ENCODE data around the gene KIF13A.
"Not testable (repeated sequence)": the region's sequence is repeated elsewhere in the genome, so short reads cannot be mapped to it uniquely, and the experiment has no call there.

KIF13A gene

DNA sequence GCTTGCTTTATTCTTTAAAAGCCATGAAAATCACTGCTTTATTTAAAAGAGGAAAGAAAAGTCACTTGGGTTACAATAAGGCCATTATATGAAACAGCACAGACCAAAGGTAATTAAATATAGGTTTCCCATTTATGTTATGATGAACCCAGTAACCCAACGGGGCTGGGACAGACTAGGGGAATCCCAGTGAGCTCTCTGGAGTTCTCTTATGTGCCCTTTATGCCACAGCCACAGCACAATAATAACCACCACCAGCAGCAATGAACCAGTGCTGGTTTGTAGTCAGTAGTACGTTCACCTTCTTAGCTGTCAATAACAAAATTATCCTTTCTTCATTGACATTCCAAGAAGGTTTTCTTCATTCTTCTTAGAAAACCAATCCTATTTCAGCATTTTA, 87.4 kb downstream of the KIF13A start:
- no peak for DNase-seq (ENCODE audit: low spot score)

GRCh38 chr6:17899491-17899890, 87.9 kb downstream of the KIF13A start:
- no peak for DNase-seq (ENCODE audit: low spot score)

DNA sequence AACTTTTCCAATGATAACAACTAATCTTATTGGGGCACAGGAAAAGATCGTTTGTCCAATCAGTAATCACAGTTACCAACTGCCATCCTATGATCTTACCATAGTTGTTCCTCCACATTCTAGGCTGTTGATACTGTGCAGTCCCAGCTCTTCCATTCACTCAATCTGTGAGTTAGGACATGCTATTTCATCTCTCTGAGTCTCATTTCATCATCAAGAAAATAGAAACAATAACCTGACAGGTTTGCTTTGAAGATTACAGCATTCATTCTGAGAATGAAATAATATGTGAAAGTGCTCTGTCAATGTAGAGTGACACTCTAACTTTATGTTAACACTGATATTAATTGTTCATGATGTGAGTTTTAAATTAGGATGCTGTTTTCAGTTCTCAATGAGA, 89.8 kb downstream of the KIF13A start:
- no peak for DNase-seq (ENCODE audit: low spot score)

DNA sequence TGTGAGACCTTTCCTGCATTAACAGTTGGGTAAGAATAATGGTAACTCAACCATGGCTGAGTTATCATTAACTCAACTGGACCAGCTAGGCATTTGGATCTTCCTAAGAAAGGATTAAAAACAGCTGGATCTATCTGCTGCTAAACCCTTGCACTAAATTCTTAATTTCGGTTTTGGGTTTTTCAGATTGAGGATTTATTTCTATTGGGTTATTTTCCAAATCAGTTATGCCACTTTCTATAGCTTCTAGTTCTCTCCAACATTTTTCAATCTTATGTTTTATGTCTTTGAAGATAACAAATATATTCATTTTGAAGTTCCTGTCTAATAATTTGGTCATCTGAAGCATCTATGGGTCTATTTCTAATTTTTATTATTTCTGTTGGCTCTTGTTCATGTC, 92.5 kb downstream of the KIF13A start:
- DNase-seq (ENCODE audit: low spot score): no peak

DNA sequence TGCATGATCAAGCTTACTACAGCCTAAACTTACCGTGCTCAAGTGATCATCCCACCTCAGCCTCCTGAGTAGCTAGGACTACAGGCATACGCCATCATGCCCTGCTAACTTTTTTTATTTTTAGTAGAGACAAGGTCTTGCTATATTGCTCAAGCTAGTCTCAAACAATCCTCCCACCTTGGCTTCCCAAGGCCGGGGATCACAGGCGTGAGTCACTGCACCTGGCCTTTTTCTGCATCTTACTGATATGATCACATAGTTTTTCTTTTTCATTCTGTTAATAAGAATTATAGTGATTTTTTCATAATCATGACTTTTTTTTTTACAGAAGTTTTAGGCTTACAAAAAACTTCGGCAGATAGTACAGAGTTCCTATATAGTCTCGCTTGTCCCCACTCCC, 93.2 kb downstream of the KIF13A start:
- DNase-seq (ENCODE audit: low spot score): no peak

DNA sequence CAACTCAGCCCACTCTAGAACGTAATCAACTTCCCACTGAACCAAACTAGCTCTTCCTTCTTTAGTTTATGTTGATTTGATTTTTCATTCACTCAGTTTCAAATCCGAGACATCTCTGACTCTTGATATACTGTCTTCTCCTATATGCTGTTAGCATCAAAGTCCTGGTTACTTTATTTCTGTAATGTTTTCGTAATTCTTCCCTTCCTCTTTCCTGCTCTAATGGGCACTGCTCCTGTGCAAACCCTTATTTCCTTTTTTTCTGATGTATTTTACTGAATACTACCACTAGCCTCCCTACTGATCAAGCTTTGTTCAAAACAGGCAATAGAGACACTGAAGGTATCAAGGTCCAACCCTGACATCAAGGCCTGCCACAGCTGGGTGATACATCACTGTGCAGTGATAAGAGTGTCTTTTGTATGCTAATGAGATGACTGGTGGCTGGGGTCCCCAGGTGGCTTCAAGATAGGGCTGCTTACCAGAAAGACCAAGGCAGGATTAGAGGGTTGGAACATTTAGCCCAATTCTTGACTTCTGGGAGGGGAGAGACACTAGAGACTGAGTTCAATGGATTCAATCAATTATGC, 95.2 kb downstream of the KIF13A start:
- no peak for DNase-seq (ENCODE audit: low spot score)

- DNase-seq (ENCODE audit: low spot score): no peak
Observed at GRCh38 chr6:17890309-17890708, 97.1 kb downstream of the KIF13A start.

- not testable (repeated sequence) for DNase-seq (ENCODE audit: low spot score)
Observed at GRCh38 chr6:17889777-17890176, 97.7 kb downstream of the KIF13A start.

- DNase-seq (ENCODE audit: low spot score): no peak
Observed at GRCh38 chr6:17886891-17887290, 100.5 kb downstream of the KIF13A start.

DNA sequence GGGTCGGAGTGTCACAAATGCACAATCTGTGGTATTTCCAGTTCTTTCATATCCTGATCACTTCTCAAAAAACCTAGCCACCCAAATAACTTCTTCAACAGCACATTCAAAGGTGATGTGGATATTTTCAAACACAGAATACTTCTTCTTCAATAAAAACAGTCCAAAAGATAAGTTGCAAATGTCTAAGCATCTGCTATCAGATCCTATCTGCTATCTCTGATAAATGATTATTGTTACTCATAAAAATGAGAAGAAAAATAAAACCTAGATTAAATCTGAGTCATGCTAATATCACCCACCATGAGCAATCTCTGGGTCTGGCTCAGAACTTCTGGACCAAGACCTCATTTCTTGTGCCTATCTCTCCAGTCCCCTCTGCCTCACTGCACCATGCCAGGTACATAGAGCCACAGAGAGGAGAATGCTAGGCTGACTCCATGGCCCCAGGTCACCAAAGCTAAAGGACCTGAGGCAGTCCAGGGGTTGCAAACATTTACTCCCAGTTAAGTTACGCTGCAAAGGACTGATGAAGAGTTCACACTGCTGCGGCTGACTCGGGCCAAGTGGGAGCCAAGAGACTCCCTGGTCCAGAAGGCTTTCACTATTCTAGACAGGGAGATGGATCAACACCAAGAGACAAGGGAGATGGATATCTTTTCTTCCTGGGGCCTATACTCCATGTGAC, 101.4 kb downstream of the KIF13A start:
- no peak for DNase-seq (ENCODE audit: low spot score)

DNA sequence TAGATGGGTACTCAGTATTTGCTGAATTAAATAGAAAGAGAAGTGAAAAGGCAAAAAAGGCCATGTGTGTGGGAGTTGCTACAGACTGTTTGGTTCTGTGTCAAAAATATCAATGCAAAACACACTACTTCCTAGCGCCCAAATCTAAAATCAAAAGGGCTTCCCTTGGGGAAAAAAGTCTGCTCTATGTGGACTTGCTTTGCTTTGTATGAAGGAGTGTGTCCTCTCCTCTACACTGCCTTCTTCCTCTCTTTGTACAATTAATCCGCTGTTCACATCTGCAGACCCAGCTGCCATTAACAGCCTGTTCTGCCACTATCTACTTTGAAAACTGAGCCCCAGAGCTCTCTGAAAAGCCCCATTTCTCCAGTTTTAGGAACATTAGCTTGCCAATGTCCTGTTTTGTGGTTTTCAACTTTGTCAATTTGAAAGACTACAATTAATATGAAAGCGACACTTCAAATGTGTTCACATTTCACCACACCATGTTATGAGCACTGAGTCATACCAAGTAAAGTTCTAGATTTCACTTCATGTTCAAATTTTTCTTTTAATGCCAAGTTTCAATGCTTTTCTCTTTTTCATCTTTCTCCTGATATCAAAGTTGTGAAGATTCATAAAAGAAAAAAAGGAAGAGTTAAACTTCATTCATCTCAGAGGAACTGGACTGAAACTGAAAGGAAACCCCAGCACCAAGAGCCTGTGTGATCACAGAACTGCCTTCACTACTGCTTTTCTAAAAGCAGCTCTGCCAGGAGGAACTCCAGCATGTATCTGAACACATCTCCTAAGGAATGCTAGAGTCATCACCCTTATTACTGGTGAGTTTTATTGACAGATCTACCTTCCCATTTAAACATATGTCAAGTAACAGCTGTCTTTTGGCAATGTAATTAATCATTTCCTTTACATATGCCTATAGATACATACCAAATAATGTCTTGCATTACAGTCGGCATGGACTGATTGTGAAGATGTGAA, 102.6 kb downstream of the KIF13A start:
- DNase-seq (ENCODE audit: low spot score): peak; percentile 45

DNA sequence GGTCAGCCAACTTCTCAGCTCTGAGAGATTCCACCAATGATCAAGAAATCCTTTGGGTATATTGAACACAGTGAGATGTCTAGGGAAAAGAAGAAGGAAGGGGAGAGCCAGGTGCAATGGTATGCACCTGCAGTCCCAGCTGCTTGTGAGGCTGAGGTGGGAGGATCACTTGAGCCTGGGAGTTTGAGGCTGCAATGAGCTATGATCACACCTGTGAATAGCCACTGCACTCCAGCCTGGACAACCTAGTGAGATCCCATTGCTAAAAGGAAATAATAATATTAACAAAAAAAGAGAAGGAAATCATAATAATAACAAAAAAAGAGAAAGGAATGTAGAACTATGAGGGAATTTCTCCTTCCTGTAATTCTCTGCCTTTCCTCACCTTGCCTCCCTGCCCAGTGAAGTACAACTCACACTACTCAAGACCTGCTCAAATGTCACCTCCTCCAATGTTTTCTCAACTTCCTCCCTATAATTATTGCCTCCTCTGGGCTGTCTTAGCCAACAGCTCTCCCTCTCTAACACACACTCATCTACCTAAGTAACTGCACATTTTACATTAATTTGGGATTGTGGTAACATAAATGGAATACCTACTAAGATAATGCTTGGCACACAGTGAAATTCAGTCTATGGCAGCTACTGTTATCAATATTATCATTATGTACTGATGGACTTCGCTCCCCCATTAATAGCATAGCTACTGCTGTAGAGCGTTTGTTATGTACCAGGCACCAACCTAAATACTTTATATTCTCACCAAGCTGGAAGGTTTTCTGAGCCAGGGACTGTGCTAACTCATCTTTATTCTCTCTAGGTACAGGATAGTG, 103.6 kb downstream of the KIF13A start:
- DNase-seq (ENCODE audit: low spot score): no peak

GRCh38 chr6:17881085-17881858, 106.2 kb downstream of the KIF13A start:
- DNase-seq (ENCODE audit: low spot score): no peak

GRCh38 chr6:17879184-17879583, 108.3 kb downstream of the KIF13A start:
- no peak for DNase-seq (ENCODE audit: low spot score)

DNA sequence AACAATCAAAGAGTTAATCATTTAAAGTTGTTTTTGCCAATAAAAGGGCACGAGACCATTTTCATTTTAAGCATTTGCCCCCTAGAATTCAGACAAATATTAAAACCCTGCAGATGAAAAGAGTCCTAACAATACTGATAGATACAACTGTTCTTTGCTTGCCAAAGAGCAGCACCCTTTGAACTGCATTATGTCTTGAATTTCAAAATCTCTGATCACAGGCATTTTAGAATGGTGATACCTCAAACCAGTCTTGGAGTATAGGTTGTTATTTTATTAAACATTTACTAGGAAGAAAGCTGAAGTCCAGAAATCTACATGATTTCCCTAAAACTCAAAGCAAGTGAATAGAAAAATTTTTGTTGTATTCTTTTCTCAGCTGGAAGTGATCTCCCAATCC, 108.7 kb downstream of the KIF13A start:
- DNase-seq (ENCODE audit: low spot score): no peak

DNA sequence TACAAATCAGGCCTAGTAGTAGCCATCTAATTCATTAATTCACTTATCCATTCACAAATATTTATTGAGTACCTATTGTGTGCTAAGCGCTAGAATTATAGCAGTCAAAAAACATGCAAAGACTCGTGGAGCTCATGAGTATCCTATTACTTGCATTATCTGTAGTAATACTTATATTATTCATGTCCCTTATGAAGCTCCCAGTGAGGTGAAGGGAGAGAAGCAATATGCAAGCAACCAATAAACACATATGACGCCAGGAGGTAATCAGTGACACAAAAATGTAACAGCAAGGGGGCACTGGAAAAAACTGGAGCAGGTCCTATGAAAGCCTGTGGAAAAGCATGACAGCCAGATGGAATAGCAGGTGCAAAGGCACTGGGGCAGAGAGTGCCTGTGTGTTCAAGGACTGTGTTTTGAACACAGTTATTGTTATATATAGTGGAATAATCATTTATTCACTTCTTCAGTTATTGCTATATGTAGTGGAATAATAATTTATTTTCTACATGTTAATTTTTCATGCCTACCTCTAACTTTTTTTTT, 109.5 kb downstream of the KIF13A start:
- no peak for DNase-seq (ENCODE audit: low spot score)

GRCh38 chr6:17877196-17877894, 110.1 kb downstream of the KIF13A start:
- no peak for DNase-seq (ENCODE audit: low spot score)

GRCh38 chr6:17874753-17875152, 112.7 kb downstream of the KIF13A start:
- no peak for DNase-seq (ENCODE audit: low spot score)

DNA sequence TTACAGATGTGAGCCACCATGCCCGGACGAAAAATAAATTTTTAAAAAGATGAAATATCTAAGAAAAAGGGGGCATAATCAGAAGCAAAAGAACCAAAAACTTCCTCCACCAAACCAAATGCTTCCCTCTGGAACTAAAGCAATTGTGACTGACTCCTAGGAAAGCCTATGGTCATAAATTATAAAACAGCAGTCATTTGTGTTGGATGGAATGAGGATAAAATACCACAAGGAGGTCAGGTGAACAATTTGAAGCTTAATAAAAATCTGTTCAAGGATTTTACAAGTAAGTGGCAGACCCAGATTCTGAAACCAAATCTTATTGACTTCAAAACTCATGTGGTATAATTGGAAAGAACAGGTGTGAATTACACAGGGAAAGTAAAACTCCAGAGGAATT, 114.5 kb downstream of the KIF13A start:
- DNase-seq (ENCODE audit: low spot score): no peak

DNA sequence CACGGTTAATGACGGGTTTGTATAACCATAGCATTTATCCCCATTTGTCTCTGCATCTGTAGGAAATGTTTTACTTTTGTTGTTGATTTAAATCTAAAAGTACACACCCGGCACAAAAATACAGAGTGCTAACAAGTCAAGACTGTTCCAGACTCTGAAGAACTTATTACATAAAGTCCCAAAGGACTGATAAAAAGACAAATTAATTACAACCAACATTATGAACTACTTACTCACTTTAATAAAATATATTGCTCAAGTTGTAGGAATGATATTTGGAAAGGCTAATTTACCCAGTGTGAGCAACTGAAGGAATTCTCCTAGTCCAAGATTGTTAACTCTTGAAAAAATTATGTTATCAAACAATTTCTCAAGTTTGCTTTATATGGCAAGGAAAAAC, 115.6 kb downstream of the KIF13A start:
- no peak for DNase-seq (ENCODE audit: low spot score)
